SK-N-MC (cell line): ENCODE measurements around the gene BAMBI.

ENCODE experiments used
- EZH2 ChIP-seq: fragments of 200-600 bp; sonication (generic); IDR thresholded peaks from one replicate; pipeline ENCODE4 v1.6.1; 2017; ENCODE audit warnings: antibody characterized with exemption
- POLR2AphosphoS5 ChIP-seq: IDR thresholded peaks from 2 replicates; pipeline ENCODE4 v1.6.1; 2012; ENCODE audit warnings: mild to moderate bottlenecking, low read depth, low read length, borderline replicate concordance

DNA sequence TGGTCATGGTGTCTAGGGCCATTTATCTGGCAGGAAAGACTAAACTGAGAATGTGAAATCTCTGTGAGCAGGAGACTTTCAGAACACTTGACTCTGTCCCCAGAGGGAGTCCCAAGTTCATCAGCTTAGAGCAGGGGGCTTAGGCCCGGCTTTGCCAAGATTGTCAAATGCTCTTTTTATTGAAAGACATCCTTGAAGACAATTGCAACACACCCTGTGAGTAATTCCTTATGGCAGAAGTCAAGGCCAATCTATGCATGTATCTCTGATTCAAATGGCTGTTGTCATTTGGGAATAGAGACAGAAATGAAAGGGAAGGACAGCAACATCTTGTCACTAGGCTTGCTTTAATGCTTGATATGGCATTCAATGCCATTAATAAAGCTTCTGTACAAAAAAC lies 33.7 kb downstream of the BAMBI start:
- TF ChIP-seq EZH2 (no peak), POLR2AphosphoS5 (no peak)
